Fibroblast of villous mesenchyme (primary cell): Measurements from ENCODE around the gene ARHGAP27. TPM values are rescaled to one million over a fixed set of nuclear protein-coding genes. Genes with fewer than 3 reads are reported as not detected.

Source experiments
- DNase-seq: peaks from one replicate; pipeline ENCODE4 v3.0.0-alpha.2; 2010; ENCODE audit warnings: low read depth
- H3K4me3 ChIP-seq: 2 replicates; pipeline ENCODE4 v1.5.1; 2011; ENCODE audit warnings: low read depth, mild to moderate bottlenecking, low read length
- CTCF ChIP-seq: IDR thresholded peaks from 2 replicates; pipeline ENCODE4 v1.5.1; 2012; ENCODE audit warnings: low read depth, mild to moderate bottlenecking, low read length; ENCODE audit not compliant: insufficient read depth
- total RNA-seq: library from RNA; depleted of rRNA; stranded (reverse); fragments of >200 nt; gene quantifications from 2 replicates; pipeline ENCODE4 v1.2.3, GENCODE V29; 2012

The ARHGAP27 gene
- total RNA-seq, 1 donor = 1.7 TPM

GRCh38 chr17:45385331-45385997 lies 47.2 kb downstream of the ARHGAP27 start:
- DNase-seq = peak; percentile 84
- TF ChIP-seq CTCF = peak; percentile 99

GRCh38 chr17:45384789-45385262 lies 47.8 kb downstream of the ARHGAP27 start:
- TF ChIP-seq CTCF = no peak
- no peak overlapping the region for H3K4me3 ChIP-seq
- DNase-seq = no peak

More at GRCh38 chr17:45385331-45385997, 47.2 kb downstream of the ARHGAP27 start:
- H3K4me3 ChIP-seq = no peak overlapping the region

GRCh38 chr17:45384047-45384788 lies 48.5 kb downstream of the ARHGAP27 start:
- peak; percentile 7 for DNase-seq
- TF ChIP-seq CTCF = no peak
- H3K4me3 ChIP-seq = no peak overlapping the region

GRCh38 chr17:45383003-45383402 lies 49.7 kb downstream of the ARHGAP27 start:
- TF ChIP-seq CTCF = no peak
- peak; percentile 8 for DNase-seq
- H3K4me3 ChIP-seq = no peak overlapping the region

- peak; percentile 36 for DNase-seq
- H3K4me3 ChIP-seq = no peak overlapping the region
- TF ChIP-seq CTCF = no peak
Observed at GRCh38 chr17:45382226-45382625, 50.4 kb downstream of the ARHGAP27 start.

- TF ChIP-seq CTCF = no peak
- peak; percentile 53 for DNase-seq
- no peak overlapping the region for H3K4me3 ChIP-seq
Observed at GRCh38 chr17:45380991-45381390, 51.7 kb downstream of the ARHGAP27 start.
